Fibroblast of lung (primary cell): ENCODE results near the gene HEG1. TPM values are rescaled to one million over a fixed set of nuclear protein-coding genes. Genes with fewer than 3 reads are reported as not detected.

ENCODE experiments used
- DNase-seq, 2 donors: peaks; one replicate each; pipeline versions ENCODE4 v3.0.0 to v3.0.0-alpha.2; 2010; ENCODE audit warnings: low read depth in 2 of 2
- H2AFZ ChIP-seq: 2 replicates; pipeline ENCODE4 v1.5.1; 2012; ENCODE audit warnings: low read length, control low read depth, inconsistent platforms
- H3K27ac ChIP-seq: 2 replicates; pipeline ENCODE4 v1.5.1; 2011; ENCODE audit warnings: low read length, control low read depth; ENCODE audit not compliant: insufficient read depth
- H3K27me3 ChIP-seq: 2 replicates; pipeline ENCODE4 v1.5.1; 2011; ENCODE audit warnings: mild to moderate bottlenecking, low read length; ENCODE audit not compliant: control insufficient read depth, insufficient read depth
- H3K36me3 ChIP-seq: 2 replicates; pipeline ENCODE4 v1.5.1; 2011; ENCODE audit warnings: low read length; ENCODE audit not compliant: control insufficient read depth, insufficient read depth
- H3K4me1 ChIP-seq: 2 replicates; pipeline ENCODE4 v1.5.1; 2011; ENCODE audit warnings: low read length; ENCODE audit not compliant: control insufficient read depth, insufficient read depth; ENCODE audit errors: extremely low read depth
- H3K4me2 ChIP-seq: 2 replicates; pipeline ENCODE4 v1.5.1; 2011; ENCODE audit warnings: low read length, control low read depth; ENCODE audit not compliant: insufficient read depth; ENCODE audit errors: extremely low read depth
- H3K4me3 ChIP-seq, 4 experiments: fragments of 200-600 bp in 1 of 4; sonication (generic) in 1 of 4; replicated peaks in 1 of 4; 2 replicates each; pipeline ENCODE4 v1.5.1; 2011 to 2016; ENCODE audit warnings: low read length in 4 of 4, low read depth in 3 of 4, mild to moderate bottlenecking in 3 of 4, control low read depth in 2 of 4, inconsistent platforms in 1 of 4, mixed read lengths in 1 of 4; ENCODE audit not compliant: insufficient read depth in 1 of 4; ENCODE audit errors: control extremely low read depth in 1 of 4
- H3K79me2 ChIP-seq: 2 replicates; pipeline ENCODE4 v1.5.1; 2012; ENCODE audit warnings: mild to moderate bottlenecking, low read length, inconsistent platforms; ENCODE audit not compliant: control insufficient read depth, insufficient read depth
- H3K9ac ChIP-seq: 2 replicates; pipeline ENCODE4 v1.5.1; 2011; ENCODE audit warnings: mild to moderate bottlenecking, low read length, control low read depth; ENCODE audit not compliant: insufficient read depth
- H3K9me3 ChIP-seq: 2 replicates; pipeline ENCODE4 v1.5.1; 2012; ENCODE audit warnings: low read depth, low read length; ENCODE audit not compliant: control insufficient read depth, insufficient read depth
- H4K20me1 ChIP-seq: 2 replicates; pipeline ENCODE4 v1.5.1; 2011; ENCODE audit warnings: low read length; ENCODE audit not compliant: control insufficient read depth, insufficient read depth; ENCODE audit errors: extremely low read depth
- EZH2 ChIP-seq: IDR thresholded peaks from 2 replicates; pipeline ENCODE4 v1.5.1; 2012; ENCODE audit warnings: low read length, control low read depth, mild to moderate bottlenecking; ENCODE audit errors: missing control alignments
- polyA plus RNA-seq, 2 donors: library from polyadenylated mRNA; depleted of rRNA in 1 of 2; stranded (reverse) in 1 of 2; unstranded in 1 of 2; fragments of >200 nt; gene quantifications; 2 replicates each; pipeline ENCODE4 v1.2.1, GENCODE V29; 2011 to 2012; ENCODE audit warnings: missing spikeins in 1 of 2
- total RNA-seq: library from RNA; depleted of rRNA; stranded (reverse); fragments of >200 nt; gene quantifications from 2 replicates; pipeline ENCODE4 v1.2.1, GENCODE V29; 2014
- TF ChIP-seq, protein P1 (sequence below), 2 donors: IDR thresholded peaks in 1 of 2; conservative IDR thresholded peaks in 1 of 2; 1 replicate in 1 of 2; 2 replicates in 1 of 2; pipeline ENCODE4 v1.5.1; 2011 to 2012; ENCODE audit warnings: low read length in 2 of 2, control low read depth in 1 of 2, inconsistent platforms in 1 of 2, low read depth in 1 of 2, mild to moderate bottlenecking in 1 of 2

Gene HEG1
- total and polyA plus RNA-seq, 2 donors (not counting 1 experiment from before 2014, with no cell fraction given): 137 to 305 TPM

GRCh38 chr3:125005222-125005621, 50.6 kb downstream of the HEG1 start:
- TF ChIP-seq EZH2: no peak
- TF ChIP-seq, protein P1, sequence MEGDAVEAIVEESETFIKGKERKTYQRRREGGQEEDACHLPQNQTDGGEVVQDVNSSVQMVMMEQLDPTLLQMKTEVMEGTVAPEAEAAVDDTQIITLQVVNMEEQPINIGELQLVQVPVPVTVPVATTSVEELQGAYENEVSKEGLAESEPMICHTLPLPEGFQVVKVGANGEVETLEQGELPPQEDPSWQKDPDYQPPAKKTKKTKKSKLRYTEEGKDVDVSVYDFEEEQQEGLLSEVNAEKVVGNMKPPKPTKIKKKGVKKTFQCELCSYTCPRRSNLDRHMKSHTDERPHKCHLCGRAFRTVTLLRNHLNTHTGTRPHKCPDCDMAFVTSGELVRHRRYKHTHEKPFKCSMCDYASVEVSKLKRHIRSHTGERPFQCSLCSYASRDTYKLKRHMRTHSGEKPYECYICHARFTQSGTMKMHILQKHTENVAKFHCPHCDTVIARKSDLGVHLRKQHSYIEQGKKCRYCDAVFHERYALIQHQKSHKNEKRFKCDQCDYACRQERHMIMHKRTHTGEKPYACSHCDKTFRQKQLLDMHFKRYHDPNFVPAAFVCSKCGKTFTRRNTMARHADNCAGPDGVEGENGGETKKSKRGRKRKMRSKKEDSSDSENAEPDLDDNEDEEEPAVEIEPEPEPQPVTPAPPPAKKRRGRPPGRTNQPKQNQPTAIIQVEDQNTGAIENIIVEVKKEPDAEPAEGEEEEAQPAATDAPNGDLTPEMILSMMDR (conservative IDR thresholded peaks at IDR 0.05 in 1 of 2, IDR thresholded peaks at IDR 0.05 in 1 of 2; ENCODE audit: low read depth in 1 of 2, low read length in 2 of 2): no peak
- H3K36me3 ChIP-seq: peaks cover 25% of the 10 kb centered on the region
- H4K20me1 ChIP-seq: no peaks in the 10 kb centered on the region
- H3K9ac ChIP-seq: no peak overlapping the region
- no peak overlapping the region for H3K4me2 ChIP-seq
- H3K4me1 ChIP-seq: peaks cover 22% of the 10 kb centered on the region
- no peak overlapping the region for H3K4me3 ChIP-seq
- H3K27me3 ChIP-seq: no peaks in the 10 kb centered on the region
- H3K9me3 ChIP-seq: no peaks in the 10 kb centered on the region
- no peak for DNase-seq
- H3K79me2 ChIP-seq: no peaks in the 10 kb centered on the region
- H3K27ac ChIP-seq: no peak overlapping the region
- no peak overlapping the region for H2AFZ ChIP-seq

GRCh38 chr3:125003859-125004595, 51.8 kb downstream of the HEG1 start:
- TF ChIP-seq, protein P1 (conservative IDR thresholded peaks at IDR 0.05 in 1 of 2, IDR thresholded peaks at IDR 0.05 in 1 of 2; ENCODE audit: low read depth in 1 of 2, low read length in 2 of 2): no peak
- no peak for TF ChIP-seq EZH2
- peaks cover 16% of the 10 kb centered on the region for H3K36me3 ChIP-seq
- peak overlapping the region; percentile 7 for H3K4me2 ChIP-seq

GRCh38 chr3:125003369-125003853, 52.4 kb downstream of the HEG1 start:
- Histone ChIP-seq H3K4me3 (no peak overlapping the region), H3K9me3 (no peaks in the 10 kb centered on the region), H3K4me1 (peaks cover 22% of the 10 kb centered on the region), H3K27me3 (no peaks in the 10 kb centered on the region), H3K9ac (no peak overlapping the region), H3K27ac (peak overlapping the region; percentile 22), H3K36me3 (peaks cover 19% of the 10 kb centered on the region), H3K79me2 (no peaks in the 10 kb centered on the region), H2AFZ (no peak overlapping the region), H3K4me2 (peak overlapping the region; percentile 19), H4K20me1 (no peaks in the 10 kb centered on the region)
- peak; percentile 62 to 75 for DNase-seq
- TF ChIP-seq EZH2: no peak
- TF ChIP-seq, protein P1 (conservative IDR thresholded peaks at IDR 0.05 in 1 of 2, IDR thresholded peaks at IDR 0.05 in 1 of 2; ENCODE audit: low read depth in 1 of 2, low read length in 2 of 2): no peak

More at GRCh38 chr3:125003859-125004595, 51.8 kb downstream of the HEG1 start:
- Histone ChIP-seq H3K27me3 (no peaks in the 10 kb centered on the region), H3K79me2 (no peaks in the 10 kb centered on the region), H3K4me3 (no peak overlapping the region), H3K9me3 (no peaks in the 10 kb centered on the region), H3K4me1 (peaks cover 22% of the 10 kb centered on the region), H2AFZ (no peak overlapping the region), H4K20me1 (no peaks in the 10 kb centered on the region), H3K9ac (no peak overlapping the region), H3K27ac (peak overlapping the region; percentile 22)
- no peak for DNase-seq
